Left ventricle myocardium inferior (tissue), 1 donor: Measurements from ENCODE around the gene GABRQ. TPM values are rescaled to one million over a fixed set of nuclear protein-coding genes. Genes with fewer than 3 reads are reported as not detected.

Experiments used
- DNase-seq: peaks from one replicate; pipeline ENCODE4 v3.0.0-alpha.2; 2020
- H3K27ac ChIP-seq: fragments of 200-600 bp; replicated peaks from 2 replicates; pipeline ENCODE4 v1.8.0; 2021
- H3K27me3 ChIP-seq: fragments of 200-600 bp; 2 replicates; pipeline ENCODE4 v1.8.0; 2021; ENCODE audit warnings: low read depth
- H3K36me3 ChIP-seq: fragments of 200-600 bp; 2 replicates; pipeline ENCODE4 v1.8.0; 2021
- H3K4me1 ChIP-seq: fragments of 200-600 bp; 2 replicates; pipeline ENCODE4 v1.8.0; 2021
- H3K4me3 ChIP-seq: fragments of 200-600 bp; 2 replicates; pipeline ENCODE4 v1.8.0; 2021; ENCODE audit warnings: mild to moderate bottlenecking, moderate library complexity
- H3K9me3 ChIP-seq: fragments of 200-600 bp; replicated peaks from 2 replicates; pipeline ENCODE4 v1.8.0; 2021
- intact Hi-C: fragments of 100-400 bp; cut with micrococcal nuclease; formaldehyde crosslinking; loops from one replicate; pipeline ENCODE4 v1.11.0; 2022
- total RNA-seq: library from RNA; stranded (reverse); fragmentation: NEBNext Ultra II Directional; extraction: Animal tissue kit (Norgen Biotek cat#: 25700); gene quantifications from one replicate; pipeline ENCODE4 v1.2.1, GENCODE V29; 2021
- TF ChIP-seq, protein P1 (sequence below): fragments of 200-600 bp; IDR thresholded peaks from 2 replicates; pipeline ENCODE4 v1.8.0; 2021; ENCODE audit warnings: antibody characterized with exemption, mild to moderate bottlenecking, borderline replicate concordance
- donor health status: DM: no; HTN: yes; CAD: no; lungs with severe emphysema.

The GABRQ gene
- total RNA-seq, 1 donor from 2014 or later, result not detected

DNA sequence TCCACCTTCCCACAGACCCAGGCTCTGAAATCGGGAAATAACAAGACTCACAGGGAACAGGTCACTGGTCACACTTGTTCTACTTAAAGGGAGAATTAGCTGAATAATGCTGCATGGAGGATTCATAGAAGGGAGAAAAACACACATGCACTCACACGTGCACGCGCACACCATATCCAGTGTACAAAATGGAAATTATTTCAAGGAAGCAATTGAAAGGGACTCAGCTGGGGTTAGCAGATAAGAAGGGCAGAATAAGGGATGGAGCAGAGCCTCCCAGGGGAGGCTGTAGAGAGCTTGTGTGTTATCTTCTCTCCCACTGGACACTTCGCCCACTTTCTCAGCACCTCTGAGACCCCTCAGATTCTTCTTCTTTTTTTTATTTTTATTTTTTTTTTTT, 10.3 kb downstream of the GABRQ start:
- intact Hi-C loops, result no loop called here
- TF ChIP-seq, protein P1, sequence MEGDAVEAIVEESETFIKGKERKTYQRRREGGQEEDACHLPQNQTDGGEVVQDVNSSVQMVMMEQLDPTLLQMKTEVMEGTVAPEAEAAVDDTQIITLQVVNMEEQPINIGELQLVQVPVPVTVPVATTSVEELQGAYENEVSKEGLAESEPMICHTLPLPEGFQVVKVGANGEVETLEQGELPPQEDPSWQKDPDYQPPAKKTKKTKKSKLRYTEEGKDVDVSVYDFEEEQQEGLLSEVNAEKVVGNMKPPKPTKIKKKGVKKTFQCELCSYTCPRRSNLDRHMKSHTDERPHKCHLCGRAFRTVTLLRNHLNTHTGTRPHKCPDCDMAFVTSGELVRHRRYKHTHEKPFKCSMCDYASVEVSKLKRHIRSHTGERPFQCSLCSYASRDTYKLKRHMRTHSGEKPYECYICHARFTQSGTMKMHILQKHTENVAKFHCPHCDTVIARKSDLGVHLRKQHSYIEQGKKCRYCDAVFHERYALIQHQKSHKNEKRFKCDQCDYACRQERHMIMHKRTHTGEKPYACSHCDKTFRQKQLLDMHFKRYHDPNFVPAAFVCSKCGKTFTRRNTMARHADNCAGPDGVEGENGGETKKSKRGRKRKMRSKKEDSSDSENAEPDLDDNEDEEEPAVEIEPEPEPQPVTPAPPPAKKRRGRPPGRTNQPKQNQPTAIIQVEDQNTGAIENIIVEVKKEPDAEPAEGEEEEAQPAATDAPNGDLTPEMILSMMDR, result no peak
- H3K36me3 ChIP-seq, result no peaks in the 10 kb centered on the region
- no peak for DNase-seq
- H3K27ac ChIP-seq, result no peak overlapping the region
- no peaks in the 10 kb centered on the region for H3K9me3 ChIP-seq
- H3K27me3 ChIP-seq, result no peaks in the 10 kb centered on the region
- H3K4me1 ChIP-seq, result no peaks in the 10 kb centered on the region
- no peak overlapping the region for H3K4me3 ChIP-seq

DNA sequence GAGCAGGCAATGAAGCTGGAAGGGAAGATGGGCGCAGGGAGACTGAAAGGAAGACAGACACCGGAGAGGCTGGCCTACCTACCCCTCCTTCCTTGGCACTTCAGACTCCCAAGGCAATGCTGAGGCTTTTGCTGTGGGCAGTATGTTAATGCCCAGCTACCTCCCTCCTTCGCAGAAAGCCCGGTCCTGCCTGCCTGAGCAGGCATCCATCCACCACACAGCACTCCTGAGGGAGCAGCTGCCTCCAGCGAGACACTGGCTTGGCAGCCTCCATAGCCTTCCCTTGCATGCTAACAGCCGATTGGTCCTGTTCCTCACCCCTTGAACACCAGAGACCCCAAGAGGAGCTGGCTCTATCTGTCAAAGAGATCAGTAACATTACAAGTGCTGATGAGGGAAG, 14.4 kb downstream of the GABRQ start:
- Histone ChIP-seq H3K27me3 (no peaks in the 10 kb centered on the region), H3K4me1 (no peaks in the 10 kb centered on the region), H3K4me3 (no peak overlapping the region), H3K27ac (no peak overlapping the region), H3K9me3 (no peaks in the 10 kb centered on the region), H3K36me3 (no peaks in the 10 kb centered on the region)
- TF ChIP-seq, protein P1, result no peak
- no peak for DNase-seq
- intact Hi-C loops, result no loop called here

DNA sequence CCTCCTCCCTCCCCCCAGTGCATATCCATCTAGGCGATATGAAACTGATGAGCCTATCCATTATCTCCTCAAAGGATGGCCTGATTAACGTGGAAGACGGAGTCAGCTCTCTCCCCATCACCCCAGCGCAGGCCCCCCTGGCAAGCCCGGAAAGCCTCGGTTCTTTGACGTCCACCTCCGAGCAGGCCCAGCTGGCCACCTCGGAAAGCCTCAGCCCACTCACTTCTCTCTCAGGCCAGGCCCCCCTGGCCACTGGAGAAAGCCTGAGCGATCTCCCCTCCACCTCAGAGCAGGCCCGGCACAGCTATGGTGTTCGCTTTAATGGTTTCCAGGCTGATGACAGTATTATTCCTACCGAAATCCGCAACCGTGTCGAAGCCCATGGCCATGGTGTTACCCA, 14.8 kb downstream of the GABRQ start:
- no peak for DNase-seq
- H3K9me3 ChIP-seq, result no peaks in the 10 kb centered on the region
- TF ChIP-seq, protein P1, result no peak
- H3K27ac ChIP-seq, result no peak overlapping the region
- intact Hi-C loops, result no loop called here
- no peaks in the 10 kb centered on the region for H3K36me3 ChIP-seq
- no peaks in the 10 kb centered on the region for H3K4me1 ChIP-seq
- no peaks in the 10 kb centered on the region for H3K27me3 ChIP-seq
- H3K4me3 ChIP-seq, result no peak overlapping the region

DNA sequence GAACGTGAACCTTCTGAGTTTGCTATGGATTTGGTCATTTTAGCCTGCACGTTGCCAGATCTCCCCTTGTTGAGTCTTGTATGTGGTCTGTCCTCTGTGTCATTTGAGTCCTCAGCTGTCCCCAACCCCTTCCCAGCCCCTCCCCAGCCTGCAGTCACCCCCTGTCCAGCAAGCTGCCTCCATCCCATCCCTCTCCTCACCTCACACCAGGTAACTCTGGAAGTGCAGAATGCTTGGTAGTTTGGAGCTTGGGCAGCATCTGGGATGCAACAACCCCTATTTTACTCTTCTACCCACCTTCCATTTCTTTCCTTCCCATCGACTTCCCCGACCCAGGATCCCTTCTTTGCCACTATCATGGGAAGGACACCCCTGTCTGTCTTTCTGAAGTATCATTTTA, 18.4 kb downstream of the GABRQ start:
- Histone ChIP-seq H3K27me3 (no peaks in the 10 kb centered on the region), H3K27ac (no peak overlapping the region), H3K9me3 (no peaks in the 10 kb centered on the region), H3K36me3 (no peaks in the 10 kb centered on the region), H3K4me3 (no peak overlapping the region), H3K4me1 (no peaks in the 10 kb centered on the region)
- no peak for DNase-seq
- TF ChIP-seq, protein P1, result no peak
- intact Hi-C loops, result no loop called here

DNA sequence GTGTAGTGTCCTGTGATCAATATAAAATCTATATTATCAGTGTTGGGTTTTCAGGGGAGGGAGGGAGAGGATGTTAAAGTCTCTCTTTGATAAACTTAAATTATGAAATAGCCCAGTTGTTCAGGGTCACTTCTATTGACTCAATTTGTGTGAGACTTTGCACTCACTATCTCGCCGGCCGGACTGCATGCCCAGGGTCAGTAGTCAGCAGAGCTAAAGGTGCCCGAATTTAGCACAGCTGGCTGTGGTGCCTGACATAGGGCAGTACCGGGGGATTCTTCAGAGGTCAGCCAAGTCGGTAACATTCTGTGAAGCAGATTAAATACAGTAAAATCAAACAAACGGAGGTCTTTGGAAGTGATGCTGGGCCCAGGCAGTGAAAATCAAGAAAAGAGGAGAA, 19.2 kb downstream of the GABRQ start:
- intact Hi-C loops, result no loop called here
- no peaks in the 10 kb centered on the region for H3K27me3 ChIP-seq
- H3K36me3 ChIP-seq, result no peaks in the 10 kb centered on the region
- H3K4me1 ChIP-seq, result no peaks in the 10 kb centered on the region
- H3K9me3 ChIP-seq, result no peaks in the 10 kb centered on the region
- no peak overlapping the region for H3K4me3 ChIP-seq
- DNase-seq, result no peak
- TF ChIP-seq, protein P1, result no peak
- H3K27ac ChIP-seq, result no peak overlapping the region

DNA sequence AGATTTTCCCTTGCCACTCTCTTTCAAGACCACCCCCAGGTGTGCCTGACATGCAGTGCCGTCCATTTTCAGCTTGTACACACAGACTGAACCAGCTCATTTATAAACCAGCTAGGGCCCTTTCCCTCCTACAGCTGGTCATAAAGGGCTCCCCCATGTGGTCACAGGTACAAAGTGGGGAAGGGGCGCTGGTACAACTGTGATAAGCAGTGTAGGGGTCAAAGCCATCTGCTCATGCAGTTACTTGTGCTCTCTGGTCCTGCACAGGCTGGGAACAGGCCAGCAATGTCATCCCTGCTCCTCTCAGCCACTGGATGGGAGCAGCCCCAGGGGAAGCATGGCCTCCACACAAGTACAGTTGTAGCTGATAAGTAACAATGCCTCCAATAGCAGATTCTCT, 20.6 kb downstream of the GABRQ start:
- Histone ChIP-seq H3K27me3 (no peaks in the 10 kb centered on the region), H3K27ac (no peak overlapping the region), H3K4me1 (no peaks in the 10 kb centered on the region), H3K4me3 (no peak overlapping the region), H3K9me3 (no peaks in the 10 kb centered on the region), H3K36me3 (no peaks in the 10 kb centered on the region)
- no peak for DNase-seq
- intact Hi-C loops, result no loop called here
- TF ChIP-seq, protein P1, result no peak
